GM03348 (cell line): ENCODE data around the gene CACNB2.

Experiments used
- DNase-seq: peaks from one replicate; pipeline ENCODE4 v3.0.0; 2012; ENCODE audit warnings: low spot score

Gene CACNB2

DNA sequence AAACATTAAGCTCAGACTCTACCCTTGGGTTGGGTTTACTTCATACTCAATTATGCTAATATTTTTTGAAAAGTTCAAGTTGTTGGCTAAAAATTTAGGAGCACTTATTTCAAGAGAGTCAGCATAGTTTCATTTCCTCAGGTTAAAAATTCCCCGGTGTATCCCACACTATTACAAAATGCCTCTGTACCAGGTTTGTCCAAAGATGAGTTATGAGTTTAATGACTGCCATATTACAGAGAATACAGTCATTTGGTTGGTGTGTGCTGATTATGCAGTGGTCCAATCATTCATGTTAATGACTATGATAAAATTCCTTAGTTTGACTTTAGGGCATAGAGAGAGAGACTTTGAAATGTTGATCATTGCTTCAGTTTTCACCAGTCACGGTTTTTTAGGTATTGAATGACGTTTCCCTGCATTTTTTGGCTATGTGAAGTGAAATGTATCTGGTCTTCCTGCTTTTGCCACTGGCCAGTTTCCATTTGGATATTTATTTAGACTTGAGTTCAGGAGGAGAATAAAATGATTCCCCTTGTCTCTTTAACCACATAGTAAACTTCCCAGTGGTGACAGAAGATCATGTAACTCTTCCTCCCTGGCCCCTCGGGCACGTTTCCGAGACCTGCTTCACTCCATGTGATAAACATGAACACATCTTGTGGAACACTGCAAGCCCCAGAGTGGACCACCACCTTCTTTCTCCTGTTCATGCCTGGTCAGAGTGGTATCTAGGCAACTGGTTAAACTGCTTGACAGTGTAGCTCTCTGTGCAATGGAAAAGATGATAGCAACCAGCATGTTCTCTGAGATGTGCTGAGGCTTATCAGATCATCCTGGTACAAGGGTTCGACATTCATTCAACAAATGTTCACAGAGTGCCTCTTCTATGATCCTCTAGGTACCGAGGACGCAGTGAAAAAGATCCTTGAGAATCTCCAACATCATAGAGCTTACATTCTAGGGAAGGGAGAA, 153.6 kb downstream of the CACNB2 start:
- DNase-seq = no peak

DNA sequence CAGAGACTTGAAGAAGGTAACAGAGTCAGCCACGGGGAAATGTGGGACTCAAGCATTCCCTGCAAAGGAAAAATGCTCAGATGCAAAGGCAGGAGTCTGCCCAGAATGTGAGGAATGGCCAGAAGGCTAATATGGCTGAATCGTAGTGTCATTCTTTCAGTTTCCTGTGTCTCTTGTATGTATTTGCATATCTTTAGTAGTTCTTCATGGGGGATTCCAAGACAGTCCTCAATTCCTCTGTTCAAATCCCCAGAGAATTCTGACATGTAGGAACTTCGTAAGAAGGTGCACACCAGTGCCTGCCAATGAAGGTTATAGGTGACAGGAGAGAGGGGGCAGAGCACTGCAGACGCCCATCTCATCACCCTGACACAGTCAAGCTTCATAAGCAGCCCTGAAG, 154.4 kb downstream of the CACNB2 start:
- DNase-seq = no peak

DNA sequence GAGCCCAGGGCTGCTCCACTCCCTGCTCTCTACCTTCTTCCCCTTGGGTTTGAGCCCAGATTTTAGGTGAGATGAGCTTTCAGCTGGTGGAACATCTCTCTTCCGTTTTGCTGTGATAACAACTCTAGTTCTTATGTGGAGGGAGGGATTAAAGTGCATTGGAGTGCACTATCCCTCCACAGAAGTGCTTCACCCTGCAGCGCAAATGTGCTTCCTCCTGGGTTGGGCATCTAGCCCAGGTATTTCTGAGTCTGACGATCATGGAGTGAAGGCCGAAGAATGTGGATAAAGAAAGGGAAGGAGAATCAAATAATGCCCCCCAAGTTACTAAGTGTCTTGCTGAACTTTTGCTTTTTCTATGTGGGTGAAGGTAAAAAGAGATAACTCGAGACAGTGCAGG, 157.4 kb downstream of the CACNB2 start:
- DNase-seq = no peak

GRCh38 chr10:18298256-18298655, 158.0 kb downstream of the CACNB2 start:
- no peak for DNase-seq

- no peak for DNase-seq
Observed at GRCh38 chr10:18303851-18304801, 163.9 kb downstream of the CACNB2 start.

GRCh38 chr10:18306031-18306430, 165.8 kb downstream of the CACNB2 start:
- no peak for DNase-seq

DNA sequence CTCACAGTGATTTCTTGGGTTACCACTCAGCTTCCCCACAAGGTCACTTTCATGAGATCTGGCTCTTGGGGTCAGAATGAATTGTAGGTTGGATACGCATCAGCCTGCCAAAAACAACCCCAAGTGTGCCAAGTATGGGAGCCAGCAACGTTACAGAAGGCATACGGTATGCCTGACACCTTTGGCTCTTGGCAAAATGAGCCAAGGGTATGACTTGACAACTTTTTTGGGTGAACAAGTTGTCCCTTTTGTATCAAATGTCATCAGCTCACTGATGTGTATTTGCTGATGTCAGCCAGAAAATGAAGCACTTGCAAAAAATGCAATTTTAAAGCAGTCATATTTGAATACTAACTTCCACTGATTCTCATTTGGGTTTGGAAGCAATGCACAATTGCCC, 168.4 kb downstream of the CACNB2 start:
- no peak for DNase-seq

GRCh38 chr10:18310761-18311160, 170.5 kb downstream of the CACNB2 start:
- no peak for DNase-seq

GRCh38 chr10:18312374-18313139, 172.3 kb downstream of the CACNB2 start:
- peak; percentile 78 for DNase-seq

DNA sequence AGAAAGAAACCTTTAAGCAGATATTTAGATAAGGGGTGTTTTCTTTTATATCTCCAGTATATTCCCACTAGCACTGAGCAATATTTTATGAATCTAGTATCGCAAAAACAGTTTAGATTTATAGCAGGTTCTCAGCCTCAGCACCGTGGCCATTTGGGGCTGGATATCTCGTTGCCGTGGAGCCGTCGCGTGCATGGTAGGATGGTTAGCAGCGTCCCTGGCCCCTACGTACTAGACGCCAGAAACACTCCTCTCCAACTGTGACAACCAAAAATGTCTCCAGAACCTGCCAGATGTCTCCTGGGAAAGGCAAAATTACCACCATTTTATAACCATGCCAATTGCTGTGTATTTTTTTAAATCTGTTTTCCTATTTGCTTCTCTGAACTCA, 172.9 kb downstream of the CACNB2 start:
- no peak for DNase-seq

DNA sequence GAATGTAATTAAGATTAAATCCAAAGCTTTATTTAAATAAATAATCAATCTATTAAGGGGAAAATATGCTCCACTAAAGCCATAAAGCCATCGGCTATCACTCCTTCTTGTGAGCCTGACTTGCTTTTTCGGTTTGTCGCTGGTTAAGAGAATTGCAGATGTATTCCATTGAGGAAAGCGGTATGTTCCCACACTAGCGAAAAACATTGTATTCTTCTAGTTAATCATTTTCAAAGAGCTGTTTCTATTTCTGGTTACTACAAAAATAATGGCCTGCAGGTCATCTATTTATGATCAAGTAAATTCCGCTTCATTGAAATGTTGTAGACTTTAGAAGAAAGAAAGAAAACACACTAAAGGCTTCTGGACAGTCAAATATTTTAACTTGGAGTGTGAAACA, 173.4 kb downstream of the CACNB2 start:
- no peak for DNase-seq

GRCh38 chr10:18319628-18320027, 179.4 kb downstream of the CACNB2 start:
- DNase-seq = no peak

DNA sequence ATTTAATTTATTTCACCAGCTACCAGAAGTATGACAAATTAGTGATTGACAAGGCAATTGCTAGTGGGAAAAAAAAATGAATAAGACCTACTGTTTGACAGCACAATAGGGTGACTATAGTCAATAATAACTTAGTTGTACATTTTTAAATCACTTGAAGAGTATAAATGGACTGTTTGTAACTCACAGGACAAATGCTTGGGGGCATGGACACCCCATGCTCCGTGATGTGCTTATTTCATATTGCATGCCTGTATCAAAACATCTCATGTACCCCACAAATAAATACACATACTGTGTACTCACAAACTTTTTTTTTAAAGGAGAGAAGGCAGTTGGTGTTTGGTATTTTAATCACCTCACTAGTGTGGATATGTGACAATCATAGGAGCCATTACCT, 181.1 kb downstream of the CACNB2 start:
- DNase-seq = no peak

GRCh38 chr10:18323916-18324315, 183.7 kb downstream of the CACNB2 start:
- DNase-seq = no peak

DNA sequence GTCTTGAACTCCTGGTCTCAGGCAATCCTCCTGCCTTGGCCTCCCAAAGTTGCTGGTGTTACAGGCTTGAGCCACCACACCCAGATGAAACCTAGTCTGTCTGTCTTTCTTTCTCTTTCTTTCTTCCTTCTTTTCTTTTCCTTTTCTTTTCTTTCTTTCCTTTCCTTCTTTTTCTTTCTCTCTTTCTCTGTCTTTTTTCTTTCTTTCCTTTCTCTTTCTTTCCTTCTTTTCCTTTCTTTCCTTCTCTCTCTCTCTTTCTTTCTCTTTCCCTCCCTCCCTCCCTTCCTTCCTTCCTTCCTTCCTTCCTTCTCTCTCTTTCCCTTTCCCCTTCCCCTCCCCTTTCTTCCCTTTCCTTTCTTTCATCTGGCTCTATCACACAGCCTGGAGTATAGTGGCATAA, 185.2 kb downstream of the CACNB2 start:
- no peak for DNase-seq

DNA sequence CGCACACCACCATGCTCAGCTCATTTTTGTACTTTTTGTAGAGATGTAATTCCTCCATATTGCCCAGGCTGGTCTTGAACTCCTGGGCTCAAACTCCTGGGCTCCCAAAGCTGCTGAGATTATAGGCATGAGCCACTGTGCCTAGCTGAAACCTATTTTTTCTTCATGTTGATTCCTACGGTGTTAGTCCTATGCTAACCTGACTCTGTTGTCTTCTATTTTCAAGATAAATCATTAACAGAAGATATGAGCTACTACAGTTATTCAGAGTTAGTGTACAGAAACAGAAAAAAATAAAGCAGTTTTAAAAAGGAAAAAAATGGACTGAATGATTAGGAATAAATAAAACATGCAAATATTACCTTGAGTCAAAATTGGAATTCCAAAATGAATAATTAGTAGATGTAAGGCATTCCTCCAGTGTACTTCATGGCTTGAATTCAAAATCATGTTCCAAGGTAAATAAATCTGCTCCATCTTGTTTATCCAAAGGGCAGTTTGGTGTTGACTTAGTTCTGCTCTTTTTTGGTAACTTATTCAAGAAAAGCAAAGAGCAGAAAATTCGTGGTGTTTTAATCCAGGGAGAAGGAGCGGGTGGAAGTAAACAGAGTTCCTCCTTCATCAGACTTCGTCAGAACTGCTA, 185.8 kb downstream of the CACNB2 start:
- DNase-seq = no peak

DNA sequence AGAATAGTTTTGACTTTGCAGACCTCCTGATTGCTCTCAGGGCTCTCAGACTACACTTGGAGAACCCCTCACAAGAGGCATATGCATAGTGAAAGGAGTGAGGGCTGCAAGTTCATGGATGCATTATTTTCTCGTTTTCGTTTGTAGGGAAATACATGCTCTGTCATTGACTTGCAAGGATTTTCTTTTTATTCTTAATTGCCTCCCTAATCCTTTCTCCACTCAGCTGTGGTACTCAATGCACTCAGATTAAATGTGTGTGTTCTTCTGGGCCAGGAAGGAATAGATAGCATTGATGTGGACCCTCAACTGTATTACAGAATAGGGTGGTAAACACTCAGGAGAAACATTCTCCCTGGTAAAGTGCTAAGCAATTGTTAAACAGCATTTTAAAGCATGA, 188.7 kb downstream of the CACNB2 start:
- no peak for DNase-seq

DNA sequence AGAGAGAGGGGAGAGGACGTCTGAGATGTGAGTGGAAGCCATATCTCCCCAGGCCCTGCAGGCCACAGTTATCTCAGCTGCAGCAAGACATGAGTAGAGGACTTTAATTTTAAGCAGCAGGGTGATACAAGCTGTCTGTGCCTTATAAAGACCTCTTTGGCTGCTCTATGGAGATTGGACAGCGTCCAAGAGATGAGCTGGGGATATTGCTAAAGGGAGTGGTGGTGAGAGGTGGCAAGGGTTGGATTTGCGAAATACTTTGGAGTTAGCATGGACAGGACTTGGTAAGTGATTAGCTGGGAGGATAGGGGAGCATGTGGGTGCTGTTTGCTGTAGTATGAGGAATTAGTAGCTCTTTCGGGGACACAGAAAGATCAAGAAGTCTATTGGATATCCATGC, 191.8 kb downstream of the CACNB2 start:
- DNase-seq = no peak

GRCh38 chr10:18332484-18332883, 192.3 kb downstream of the CACNB2 start:
- no peak for DNase-seq

GRCh38 chr10:18333621-18334020, 193.4 kb downstream of the CACNB2 start:
- DNase-seq = peak; percentile 24

DNA sequence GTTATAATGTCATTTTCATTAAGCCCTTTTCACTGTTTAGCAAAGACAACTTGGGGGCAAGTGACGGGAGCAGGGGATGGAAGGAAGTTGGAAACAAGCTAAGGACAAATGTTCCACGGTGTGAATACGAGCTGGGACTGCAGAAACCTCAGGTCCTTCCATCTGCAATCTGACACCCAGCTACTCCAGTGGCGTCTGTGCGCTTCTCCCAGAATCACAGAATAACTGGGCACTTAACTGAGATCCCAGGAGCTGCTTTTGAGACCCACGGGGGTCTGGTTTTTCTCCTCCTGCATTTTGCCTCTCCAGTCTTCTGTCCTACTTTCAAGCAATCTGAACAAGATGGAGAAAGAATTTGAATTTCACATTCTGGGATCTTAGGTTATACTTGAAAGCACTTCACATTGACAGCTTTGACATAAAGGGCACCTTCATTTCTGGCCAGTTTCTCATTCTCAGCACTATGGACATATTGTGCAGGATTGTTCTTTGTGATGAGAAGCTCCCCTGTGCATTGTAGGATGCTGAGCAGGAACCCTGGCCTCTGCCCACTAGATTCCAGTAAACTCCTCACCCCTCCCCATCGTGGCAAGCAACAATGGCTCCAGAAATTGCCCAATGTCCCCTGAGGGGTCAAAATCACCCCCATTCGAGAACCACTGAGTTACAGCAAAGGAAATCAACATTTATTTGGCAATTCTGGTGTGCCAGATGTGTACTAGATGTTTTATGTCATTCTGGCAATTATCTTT, 194.1 kb downstream of the CACNB2 start:
- DNase-seq = peak; percentile 24
